NCI-H460 (cell line): ENCODE data around the gene TMEM125. TPM values are rescaled to one million over a fixed set of nuclear protein-coding genes. Genes with fewer than 3 reads are reported as not detected.

Source experiments
- DNase-seq: peaks from one replicate; pipeline ENCODE4 v3.0.0-alpha.2; 2016; ENCODE audit warnings: low read depth; ENCODE audit errors: extremely low read depth
- total RNA-seq: library from RNA; depleted of rRNA; stranded (reverse); fragments of >200 nt; shearing (Covaris generic); gene quantifications from 2 replicates; pipeline ENCODE4 v1.2.3, GENCODE V29; 2014

Gene TMEM125
- total RNA-seq, 1 experiment from 2014 or later: not detected

DNA sequence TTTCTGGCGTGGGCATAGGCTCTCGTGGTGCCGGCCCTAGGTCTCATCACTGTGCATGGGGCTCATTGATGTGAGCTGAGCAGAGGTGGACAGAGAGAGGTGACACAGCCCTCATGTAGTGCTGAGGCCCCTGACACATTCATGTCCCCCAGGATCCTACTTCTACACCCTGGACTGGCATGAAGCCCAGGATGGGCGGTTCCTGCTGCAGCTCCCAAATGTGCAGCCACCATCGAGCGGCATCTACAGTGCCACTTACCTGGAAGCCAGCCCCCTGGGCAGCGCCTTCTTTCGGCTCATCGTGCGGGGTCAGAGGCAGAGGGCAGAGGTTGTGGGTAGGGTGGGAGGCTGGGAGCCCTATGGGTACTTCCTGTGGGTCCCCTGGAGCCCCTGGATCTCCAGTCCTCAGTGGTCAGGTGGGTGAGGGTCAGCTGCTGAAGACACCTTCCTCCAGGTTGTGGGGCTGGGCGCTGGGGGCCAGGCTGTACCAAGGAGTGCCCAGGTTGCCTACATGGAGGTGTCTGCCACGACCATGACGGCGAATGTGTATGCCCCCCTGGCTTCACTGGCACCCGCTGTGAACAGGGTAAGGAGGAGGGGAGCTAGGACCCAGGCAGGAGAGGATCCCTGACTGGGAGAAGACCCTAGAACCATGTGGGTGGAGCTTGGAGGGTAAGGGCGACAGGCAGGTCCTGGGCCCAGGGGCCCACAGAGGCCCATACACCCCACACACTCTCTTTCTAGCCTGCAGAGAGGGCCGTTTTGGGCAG lies 37.1 kb downstream of the TMEM125 start:
- no peak for DNase-seq

DNA sequence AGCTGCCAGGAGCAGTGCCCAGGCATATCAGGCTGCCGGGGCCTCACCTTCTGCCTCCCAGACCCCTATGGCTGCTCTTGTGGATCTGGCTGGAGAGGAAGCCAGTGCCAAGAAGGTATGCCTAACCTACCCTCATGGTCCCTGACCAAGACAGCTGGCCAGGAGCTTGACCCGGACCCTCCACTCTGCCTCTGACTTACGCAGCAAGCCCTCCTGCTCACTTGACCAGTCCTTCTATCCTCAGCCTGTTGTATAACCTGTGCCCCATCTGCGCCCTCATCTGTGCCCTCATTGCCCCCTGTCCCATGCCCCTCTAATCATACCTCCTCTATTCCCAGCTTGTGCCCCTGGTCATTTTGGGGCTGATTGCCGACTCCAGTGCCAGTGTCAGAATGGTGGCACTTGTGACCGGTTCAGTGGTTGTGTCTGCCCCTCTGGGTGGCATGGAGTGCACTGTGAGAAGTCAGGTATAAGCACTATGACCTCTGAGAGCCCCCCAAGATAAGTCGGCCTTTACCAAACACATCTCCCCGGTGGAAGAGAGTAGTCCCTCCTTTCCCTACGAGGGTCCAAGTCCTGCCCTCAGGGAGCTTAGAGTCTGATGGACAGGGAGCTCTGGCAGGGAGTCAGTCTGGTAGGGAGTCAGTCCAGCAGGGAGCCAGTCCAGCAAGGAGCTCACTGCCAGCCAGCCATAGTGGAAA lies 37.8 kb downstream of the TMEM125 start:
- DNase-seq: no peak

DNA sequence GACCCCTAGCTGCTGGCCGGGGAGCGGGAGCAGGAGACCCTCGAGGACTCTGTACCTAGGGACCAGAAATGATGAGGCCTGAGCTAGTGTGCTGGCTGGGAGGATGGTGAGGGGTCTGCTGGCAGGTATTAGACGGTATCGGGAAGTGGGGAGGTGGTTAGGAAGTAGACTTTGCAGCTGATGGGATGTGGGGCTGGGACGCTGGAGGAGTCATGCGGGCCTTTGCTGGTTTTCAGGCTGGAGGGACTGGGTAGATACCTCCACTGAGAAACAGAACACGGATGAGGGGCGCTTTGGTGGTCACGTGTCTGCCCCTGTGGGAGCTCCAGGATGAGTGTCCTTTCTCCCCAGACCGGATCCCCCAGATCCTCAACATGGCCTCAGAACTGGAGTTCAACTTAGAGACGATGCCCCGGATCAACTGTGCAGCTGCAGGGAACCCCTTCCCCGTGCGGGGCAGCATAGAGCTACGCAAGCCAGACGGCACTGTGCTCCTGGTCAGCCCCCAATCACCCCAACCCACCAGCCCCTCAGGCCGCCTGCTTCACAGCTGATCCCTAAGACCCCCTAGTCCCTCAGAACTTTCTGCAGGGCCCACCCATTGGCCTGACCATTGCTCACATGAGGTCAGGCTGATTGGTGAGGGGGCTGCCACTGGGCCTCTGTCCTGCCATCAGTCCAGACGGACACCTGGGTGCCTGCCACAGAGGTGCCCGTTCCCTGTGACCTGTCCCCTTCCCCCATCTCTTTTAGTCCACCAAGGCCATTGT lies 39.0 kb downstream of the TMEM125 start:
- no peak for DNase-seq

DNA sequence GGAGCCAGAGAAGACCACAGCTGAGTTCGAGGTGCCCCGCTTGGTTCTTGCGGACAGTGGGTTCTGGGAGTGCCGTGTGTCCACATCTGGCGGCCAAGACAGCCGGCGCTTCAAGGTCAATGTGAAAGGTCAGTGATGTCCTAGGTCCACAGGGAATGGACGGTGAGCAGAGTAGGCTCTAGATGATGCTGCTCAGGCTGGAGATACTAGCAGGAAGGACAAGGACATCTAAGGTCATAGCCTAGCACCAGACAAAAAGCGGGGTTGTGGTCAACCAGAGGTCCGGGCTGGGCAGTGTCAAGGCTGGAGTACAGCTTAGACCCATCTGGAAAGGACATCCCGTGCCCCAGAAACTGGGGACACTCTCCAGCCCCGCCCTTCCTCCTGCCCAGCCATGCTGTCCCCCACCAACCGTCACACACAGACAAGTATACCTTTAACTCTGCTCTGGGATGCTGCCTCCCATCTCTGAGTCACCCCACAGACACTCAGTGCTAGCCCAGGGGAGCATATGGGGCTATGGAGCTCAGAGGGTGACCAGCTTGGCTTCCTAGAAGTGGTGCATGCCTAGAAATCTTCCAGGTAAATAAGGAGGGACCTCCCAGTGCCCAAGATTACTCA lies 39.7 kb downstream of the TMEM125 start:
- DNase-seq: no peak

GRCh38 chr1:43311521-43311920 lies 41.7 kb downstream of the TMEM125 start:
- no peak for DNase-seq

DNA sequence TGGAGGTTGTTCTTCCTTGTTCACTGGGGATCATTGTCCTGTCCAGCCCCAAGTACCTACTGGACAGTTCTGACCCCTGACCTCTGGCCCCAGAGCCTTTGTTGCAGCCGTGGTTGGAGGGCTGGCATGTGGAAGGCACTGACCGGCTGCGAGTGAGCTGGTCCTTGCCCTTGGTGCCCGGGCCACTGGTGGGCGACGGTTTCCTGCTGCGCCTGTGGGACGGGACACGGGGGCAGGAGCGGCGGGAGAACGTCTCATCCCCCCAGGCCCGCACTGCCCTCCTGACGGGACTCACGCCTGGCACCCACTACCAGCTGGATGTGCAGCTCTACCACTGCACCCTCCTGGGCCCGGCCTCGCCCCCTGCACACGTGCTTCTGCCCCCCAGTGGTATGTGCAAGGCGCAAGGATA lies 42.4 kb downstream of the TMEM125 start:
- DNase-seq: no peak

GRCh38 chr1:43312663-43313515 lies 43.1 kb downstream of the TMEM125 start:
- DNase-seq: no peak

GRCh38 chr1:43313771-43314170 lies 44.0 kb downstream of the TMEM125 start:
- DNase-seq: no peak

GRCh38 chr1:43314233-43314632 lies 44.5 kb downstream of the TMEM125 start:
- no peak for DNase-seq

- DNase-seq: no peak
Observed at GRCh38 chr1:43315481-43315880, 45.7 kb downstream of the TMEM125 start.

DNA sequence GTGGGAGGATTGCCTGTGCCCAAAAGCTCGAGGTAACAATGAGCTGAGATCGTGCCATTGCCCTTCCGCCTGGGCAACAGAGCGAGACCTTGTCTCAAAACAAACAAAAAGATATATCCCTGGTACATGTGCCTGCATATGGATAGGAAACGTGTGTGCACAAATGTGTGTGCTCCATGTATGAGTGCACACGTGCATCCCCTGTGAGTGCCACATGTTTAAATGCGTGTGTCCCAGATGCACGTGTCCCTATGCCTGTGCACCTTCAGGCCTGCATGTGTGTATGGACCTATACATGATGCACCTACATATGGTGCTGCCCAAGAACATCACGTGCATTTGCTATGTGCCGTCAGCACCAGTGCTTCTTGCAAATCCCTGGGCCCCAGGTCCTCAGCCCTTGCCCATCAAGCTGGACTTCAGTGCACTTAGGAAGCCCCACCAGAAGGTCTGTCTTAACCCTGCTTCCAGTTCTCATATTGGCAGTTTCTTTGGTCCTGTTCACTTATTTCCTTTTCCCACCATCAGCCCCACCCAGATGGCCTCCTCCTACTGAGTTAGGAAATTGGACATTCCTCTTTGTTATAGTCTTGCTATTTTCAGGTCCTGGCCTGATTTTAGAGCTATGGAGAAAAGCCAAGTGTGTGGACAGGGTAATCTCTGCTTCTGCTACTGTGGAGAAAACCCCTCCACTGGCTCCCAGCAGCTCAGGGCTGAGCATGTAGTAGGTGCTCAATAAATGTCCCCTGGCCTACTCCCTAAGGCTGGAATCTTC lies 46.4 kb downstream of the TMEM125 start:
- DNase-seq: no peak

DNA sequence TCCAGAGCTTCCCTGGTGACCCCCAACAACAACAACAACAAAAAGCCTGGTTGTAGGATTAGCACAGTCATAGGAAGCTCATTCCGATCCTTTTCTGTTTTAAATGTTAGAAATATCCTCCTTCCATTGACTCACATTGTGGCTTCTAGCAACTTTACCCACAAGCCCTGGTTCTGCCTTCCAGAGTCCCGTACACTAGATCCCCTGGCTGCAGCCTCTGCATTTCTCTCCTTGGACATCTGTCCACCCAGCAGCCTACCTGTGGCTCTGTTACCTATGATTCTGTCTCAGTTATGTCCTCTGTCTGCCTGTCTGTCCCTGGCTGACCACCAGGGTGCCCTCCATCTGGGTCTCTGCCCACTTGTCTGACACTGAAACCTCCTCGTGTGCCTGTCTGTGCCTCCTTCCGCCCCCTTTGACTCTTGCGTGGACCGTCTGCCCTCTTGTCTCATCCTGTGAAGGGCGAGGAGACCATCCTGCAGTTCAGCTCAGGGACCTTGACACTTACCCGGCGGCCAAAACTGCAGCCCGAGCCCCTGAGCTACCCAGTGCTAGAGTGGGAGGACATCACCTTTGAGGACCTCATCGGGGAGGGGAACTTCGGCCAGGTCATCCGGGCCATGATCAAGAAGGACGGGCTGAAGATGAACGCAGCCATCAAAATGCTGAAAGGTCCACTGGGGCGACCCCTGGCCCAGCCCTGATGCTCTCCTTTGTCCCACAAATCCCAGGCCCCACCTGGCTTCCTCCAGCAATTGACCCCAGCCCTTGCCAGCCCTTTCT lies 47.1 kb downstream of the TMEM125 start:
- no peak for DNase-seq

DNA sequence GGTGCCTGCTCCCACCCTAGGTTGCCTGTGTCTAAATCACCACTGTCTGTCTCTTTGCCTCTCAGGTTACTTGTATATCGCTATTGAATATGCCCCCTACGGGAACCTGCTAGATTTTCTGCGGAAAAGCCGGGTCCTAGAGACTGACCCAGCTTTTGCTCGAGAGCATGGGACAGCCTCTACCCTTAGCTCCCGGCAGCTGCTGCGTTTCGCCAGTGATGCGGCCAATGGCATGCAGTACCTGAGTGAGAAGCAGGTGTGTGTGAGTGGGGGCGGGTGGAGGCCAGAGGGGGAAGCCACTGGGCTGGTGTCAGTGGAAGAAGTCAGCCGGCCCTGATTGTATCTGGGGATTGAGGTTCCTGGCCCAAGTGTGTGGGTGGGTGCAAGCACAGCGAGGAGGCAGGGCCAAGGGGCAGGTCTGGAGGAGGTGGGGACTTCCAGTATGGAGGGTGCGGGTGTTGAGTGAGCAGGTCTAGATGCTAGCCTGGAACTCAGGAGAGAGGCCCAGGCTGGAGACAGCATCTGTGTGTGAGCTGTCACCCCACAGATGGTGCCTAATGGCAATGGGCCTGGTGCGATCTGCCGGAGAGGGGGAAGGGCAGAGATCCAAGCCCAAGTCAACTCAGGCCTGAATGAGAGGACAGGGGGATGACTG lies 48.2 kb downstream of the TMEM125 start:
- no peak for DNase-seq

GRCh38 chr1:43318831-43319230 lies 49.0 kb downstream of the TMEM125 start:
- DNase-seq: no peak

DNA sequence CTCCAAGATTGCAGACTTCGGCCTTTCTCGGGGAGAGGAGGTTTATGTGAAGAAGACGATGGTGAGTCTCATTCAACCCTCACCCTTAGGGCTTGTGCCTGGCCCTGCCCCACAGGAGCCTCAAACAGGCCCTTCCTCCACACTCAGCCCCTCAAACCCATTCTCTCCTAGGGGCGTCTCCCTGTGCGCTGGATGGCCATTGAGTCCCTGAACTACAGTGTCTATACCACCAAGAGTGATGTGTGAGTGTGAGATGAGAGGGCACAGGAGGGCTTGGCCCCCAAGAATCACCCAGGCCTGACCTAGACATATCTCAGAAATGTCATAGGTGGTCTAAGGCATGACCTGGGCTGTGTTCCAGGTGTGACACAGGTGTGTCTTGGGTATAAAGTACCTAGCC lies 49.5 kb downstream of the TMEM125 start:
- DNase-seq: no peak

DNA sequence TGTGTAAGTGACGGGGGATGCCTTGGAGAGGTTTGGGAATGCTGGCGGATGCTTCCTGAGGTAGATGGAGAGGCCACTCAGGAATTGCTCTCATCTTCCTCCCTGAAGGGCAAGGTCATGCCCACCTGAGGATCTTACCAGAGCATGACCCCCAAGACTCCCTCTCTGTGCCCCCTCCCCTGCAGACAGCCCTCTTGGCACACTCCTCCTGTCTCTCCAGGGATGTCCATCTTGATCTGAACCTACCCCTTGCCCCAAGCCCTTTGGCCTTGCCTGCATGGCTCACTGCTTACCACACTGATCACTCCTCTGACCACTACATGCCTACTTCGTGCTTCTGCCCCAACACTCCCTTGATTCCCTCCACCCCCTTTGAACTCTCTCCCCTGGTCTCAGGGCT lies 50.0 kb downstream of the TMEM125 start:
- DNase-seq: no peak

GRCh38 chr1:43321331-43321891 lies 51.6 kb downstream of the TMEM125 start:
- no peak for DNase-seq

DNA sequence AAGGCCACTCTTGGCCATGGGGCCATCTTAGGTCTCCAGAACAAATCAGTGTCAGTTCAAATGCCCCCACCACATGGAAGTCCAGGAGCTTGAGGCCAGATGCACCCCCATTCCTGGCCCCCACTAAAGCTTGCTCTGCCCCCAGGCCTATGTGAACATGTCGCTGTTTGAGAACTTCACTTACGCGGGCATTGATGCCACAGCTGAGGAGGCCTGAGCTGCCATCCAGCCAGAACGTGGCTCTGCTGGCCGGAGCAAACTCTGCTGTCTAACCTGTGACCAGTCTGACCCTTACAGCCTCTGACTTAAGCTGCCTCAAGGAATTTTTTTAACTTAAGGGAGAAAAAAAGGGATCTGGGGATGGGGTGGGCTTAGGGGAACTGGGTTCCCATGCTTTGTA lies 52.7 kb downstream of the TMEM125 start:
- DNase-seq: no peak
